Dedifferentiated amniotic fluid mesenchymal stem cell (primary cell): Measurements from ENCODE around the gene MMD.
"Not testable (repeated sequence)": the region's sequence is repeated elsewhere in the genome, so short reads cannot be mapped to it uniquely, and the experiment has no call there.

ENCODE experiments used
- DNase-seq: peaks from one replicate; pipeline ENCODE4 v3.0.0-alpha.2; 2016; ENCODE audit errors: extremely low spot score

Gene MMD

DNA sequence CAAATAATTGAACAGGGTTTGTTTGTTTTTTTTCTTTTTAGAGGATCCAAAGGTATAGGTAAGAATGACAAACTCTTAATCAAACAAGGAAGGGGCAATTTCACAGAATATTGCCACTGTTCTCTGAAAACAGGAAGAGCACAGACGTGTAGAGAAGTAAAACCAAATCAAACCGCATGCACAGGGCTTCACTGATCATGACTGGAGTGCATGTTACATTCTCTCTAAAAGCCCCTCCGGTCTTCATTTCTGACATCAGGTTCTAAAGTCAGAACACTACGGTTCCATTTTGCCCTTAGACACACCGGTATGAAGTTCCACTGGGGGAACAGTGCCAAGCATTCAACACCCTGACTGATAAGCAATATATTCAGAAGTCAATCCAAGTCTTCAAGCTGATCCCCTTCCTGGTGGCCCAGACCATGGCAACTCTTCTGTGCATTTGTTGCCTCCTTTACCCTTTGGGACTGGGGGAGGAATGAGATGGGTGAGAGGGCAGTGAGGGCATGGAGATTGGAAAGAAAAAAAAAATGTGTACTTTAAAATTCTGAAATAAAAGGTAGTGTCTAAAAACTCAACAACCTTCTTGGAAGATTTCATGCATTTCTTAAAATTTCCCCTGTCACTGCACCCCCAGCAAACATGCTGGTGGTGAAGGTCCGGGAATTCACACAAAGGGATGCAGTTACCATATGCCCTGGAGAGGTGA lies 1.4 kb downstream of the MMD start:
- no peak for DNase-seq

DNA sequence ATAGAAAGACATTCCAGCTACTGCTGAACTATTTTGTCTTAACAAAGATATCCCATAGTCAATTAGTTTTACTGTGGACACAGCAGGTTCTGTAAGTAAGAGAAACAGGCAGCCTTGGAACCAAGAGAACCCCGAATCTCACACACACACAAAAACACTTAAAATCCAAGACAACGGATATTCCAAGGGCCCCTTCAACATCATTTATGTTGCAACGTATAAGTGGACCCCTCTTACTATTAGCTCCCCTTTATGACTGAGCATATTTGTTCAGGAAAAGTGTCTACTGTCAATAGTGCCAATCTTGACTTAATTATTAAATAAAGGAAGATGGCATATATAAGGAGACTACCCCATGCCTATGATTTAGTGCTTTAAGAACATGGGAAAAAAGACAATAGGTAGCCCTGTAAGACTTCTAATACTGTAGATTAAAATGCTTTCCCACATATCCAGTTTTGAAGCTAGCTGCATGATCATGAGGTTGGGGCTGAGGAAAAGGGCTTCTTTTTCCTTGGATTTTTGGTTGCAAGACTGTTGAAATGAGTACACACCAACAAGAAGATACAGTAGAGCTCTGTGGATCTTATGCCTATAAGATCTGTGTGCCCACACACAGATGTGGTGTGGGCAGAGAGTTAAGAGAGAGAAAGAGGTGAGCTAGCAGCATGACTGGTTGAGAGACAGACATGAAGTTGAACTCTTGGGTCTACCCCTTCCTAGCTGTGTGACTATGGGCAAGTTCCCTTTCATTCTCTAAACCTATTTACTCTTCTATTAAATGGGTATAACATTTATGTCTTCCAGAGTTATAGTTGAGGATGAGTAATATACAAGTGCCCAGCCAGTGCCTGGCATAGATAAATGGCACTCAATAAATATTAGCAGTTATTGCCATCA lies 3.0 kb downstream of the MMD start:
- DNase-seq = no peak

DNA sequence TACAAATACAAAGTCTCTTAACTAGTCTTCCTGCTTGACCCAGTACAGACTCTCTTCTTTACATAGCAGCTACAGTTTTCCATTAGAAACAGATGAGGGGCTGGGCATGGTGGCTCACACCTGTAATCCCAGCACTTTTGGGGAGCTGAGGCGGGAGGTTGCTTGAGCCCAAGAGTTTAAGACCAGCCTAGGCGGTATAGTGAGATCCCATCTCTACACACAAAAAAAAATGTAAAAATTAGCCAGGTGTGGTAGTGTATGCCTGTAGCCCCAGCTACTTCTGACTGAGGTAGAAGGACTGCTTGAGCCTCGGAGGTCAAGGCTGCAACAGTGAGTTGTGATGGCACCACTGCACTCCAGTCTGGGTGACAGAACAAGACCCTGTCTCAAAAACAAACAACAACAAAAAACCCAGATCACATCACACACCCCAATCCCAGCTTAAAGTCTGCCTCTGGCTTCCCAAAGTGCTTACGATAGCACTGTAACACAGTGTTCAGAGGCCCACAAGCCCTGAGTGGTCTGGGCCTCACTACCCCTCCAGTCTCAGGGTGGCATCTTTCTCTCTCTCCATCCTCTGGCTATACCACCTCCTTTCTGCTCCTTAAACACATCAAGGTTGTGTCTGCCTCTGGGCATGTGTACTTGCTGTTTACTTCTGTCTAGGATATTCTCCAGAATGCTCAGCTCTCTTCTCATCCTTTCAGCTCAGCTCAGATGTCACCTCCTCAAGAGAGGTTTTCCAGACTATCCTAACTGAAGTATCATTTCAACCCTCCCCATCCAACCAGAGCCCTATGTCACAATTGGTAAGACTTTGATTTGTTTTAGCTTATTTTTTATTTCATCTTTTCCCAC lies 4.0 kb downstream of the MMD start:
- DNase-seq = no peak

DNA sequence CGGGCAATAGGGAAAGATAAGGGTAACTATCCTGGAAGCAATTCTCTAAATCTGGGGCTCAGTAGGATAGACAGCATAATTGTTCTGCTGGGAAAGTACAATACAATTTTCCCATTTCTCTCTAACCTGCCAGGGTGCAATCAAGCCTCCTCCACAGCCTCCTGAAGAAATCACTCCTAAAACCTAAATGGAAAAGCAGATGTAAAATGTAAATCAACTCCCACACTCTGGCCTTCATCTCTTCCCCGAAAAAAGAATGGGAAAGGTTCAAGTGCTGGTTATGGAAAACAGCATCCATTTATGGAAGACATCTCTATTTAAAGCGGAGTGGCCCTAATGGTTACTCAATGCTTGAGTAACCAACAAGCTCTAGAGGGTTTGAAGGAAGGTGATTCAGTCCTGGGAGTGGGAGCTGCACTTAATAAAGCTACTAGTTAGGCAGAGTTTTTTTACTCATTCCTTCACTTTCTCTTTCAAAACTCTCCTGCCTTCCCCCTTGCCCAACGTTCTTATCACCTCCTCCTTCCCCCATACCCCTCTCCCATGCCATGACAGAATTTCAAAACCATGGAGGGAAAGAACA lies 5.1 kb downstream of the MMD start:
- DNase-seq = no peak

DNA sequence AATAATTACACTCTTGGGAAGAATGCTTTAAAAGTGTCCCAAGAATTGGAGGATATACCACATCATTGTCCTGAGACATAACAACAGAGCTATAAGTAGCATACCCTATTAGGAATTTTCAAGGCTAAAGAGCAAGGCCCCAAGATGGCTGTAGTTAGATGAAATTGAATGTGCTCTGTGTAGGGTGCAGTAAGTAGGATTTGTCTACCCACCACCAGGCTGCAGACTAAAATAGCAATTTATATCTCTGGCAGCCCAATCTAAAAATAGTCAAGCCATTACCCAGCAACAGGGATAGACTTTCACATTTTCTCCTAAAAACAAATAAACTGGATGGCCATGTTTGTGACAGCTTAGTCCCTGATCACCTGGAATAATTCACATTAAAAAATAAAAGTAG lies 5.6 kb downstream of the MMD start:
- DNase-seq = no peak

DNA sequence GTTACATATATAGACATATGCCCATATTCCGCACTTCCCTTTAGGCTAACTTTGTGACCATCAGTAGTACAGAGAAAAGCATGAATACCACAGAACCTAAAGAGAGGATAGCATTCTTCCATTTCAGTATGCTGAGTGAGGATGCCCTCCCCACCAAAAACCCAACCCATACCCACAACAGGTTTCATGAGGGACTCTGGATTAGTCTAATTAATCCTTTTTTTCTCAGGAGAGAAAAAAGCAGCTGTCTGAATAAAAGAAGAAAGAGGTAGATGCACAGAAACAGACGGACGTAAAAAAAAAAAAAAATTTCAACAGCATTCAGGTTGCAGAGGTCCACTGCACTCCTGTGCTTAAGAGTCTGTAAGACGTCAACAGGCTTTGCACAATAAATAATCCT lies 6.7 kb downstream of the MMD start:
- DNase-seq = no peak

DNA sequence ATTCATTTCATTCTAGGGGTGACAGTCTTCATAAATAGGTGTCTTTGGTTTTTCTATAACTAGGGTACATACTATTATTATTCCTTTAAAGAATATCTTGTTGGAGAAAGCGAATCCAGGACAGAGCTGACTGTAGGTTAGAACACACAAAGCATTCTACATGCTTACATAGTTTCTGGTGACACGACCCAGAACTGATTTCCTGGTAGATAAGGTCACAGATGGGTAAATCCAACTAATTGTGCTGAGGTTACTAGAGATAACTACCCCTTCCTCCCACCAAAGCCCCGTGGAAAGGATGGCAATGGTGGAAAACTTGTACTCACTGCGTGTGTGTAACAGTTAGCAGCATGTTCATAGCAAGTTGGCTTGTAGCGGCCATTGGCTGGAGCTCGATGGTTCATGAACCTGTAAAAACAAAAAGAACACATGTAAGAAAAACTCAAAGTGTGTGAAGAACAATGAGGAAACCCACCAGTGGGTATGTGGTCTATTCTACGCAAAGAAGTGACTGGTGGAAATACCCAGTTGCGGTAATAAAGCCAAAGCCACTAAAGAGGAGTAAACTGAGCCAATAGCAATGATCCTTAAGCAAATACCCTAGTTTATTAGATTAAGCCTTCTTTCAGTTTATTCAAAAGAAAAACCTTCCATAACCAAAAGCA lies 7.7 kb downstream of the MMD start:
- no peak for DNase-seq

DNA sequence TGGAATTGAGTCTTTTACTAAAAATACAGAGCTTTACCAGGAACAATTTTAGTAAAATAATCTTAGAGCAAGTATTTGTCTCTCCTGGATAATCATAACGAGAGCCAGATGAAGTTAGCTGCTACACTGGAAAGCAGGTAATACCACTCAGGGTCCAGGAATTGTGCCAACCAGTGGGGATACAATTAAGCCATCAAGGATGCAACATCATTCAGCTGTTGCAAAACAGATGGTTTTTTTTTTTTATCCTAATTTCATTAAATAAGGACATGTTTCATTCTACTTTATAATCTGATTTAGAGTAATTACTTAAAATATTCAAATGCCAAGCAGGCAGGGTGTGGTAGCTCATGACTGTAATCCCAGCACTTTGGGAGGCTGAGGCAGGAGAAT lies 10.2 kb downstream of the MMD start:
- no peak for DNase-seq

DNA sequence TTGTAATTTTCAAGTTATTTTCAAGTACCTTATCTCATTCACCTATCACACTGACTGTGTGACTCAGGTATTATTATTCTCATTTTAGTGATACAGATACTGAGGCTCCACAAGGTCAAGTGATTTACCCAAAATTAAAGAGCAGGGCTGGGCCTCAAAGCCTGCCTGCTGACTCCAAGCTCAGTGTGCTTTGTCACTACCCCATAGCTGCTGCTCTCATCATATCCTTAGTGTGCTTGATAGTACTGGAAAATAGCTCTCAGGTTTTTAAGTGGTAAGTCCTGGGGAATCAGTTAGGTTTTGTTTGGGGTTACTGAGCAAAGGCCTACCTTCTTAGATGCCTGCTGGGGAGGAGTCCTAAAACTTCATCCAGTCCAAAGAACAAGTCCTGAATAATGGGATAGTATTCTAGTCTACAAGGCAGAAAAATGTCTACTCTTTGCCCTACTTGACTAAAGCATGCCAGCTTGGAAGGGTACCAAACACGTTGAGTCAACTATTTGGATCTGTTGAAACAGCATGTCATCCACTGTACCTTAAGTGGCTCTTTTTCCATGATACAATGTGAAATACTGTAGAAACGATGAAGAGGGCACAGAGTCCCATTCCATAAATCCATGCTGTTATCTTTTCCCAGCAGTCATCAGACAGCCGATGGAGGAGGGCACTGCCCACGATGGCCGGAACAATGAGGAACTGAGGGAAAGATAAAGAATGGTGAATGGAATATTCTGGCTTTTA lies 10.7 kb downstream of the MMD start:
- no peak for DNase-seq

DNA sequence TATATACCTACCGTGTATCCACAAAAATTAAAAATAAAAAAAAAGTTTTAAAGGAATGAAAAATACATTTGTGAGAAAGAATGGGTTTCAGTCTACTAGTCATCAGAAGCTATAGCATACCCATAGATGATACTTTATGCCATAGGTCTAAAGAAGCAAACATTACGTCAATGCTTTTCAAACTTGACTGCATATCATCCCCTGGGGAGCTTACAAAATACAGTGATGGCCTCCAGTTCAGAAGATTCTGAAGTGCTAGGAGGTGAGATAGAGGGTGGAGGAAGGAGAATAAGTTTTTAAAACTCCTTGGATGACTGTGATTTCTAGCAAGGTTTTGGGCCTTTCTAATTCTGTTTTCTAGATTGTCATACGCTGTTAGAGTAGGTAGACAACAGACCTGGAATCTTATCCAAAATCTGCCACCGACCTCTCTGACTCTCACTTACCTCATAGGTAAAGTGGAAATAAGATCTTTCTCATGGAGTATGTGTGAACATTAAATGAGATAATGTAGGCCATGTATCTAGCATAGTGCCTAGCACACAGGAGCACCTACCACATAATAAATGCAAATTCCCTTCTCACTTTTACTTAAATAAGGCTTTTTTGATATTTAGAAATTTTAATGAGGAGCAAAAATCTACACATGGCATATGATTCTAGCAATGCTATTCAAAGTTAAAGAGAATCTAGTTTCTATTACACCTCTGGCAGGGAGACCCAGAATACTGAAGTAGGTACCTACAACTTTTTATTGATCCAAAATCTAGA lies 12.4 kb downstream of the MMD start:
- DNase-seq = no peak

DNA sequence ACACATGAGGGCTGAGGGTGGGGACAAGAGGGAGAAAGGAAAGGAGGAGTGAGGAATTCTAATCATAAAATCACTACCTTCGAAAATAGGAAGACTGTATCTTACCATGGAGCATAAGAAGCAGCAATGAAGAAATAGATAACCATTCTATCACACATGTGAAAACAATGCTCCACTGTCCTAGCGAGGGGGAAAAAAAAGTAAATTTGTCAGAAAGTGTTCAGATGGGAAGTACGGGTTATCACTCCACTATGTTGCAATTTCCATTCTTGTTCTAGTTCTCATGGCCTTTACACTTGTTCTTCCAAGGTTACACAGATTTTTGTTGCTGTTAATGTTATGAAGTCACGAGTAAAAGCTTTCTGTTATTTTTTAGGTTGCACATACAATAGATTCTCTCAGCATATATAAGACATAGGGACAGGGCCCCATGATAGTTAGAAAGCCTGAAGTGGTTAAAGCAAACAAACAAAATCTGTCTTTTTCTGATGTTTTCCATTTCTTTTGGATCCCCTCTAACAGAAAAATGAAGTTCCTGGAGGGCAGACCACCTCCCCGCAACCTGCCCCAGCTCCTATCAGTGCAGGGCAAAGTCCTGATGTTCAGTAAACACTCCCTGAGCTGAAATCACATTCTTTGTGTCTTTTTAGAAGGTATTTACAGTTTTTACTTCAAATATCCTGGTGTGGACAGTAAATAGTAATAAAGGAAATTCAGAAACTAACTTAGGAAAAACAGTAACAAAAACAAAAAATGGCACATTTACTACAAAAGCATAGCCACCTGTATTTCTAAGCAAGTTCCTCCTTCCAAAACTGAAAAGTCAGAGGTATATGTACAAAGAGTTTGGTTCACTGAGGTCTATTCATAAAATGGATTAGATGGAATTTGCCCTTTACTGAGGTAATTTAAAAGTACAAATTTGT lies 13.7 kb downstream of the MMD start:
- no peak for DNase-seq

DNA sequence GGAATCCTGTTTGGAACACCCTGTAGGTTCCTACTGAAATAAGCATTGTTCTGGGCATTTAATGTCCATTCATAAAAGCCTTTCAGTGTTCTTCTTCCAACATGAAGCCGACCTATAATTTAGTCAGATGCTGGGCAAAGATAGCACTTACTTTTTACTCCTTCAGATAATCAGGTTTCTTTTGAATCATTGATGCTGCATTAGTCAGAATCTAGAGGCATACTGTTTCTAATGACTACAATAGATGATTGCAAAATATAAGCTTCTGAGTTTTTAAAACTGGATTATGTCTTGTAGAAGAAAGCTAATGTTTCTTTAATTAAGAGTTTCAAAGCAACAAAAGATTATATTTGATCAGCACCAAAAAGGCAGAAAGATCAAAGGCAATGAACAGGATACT lies 16.0 kb downstream of the MMD start:
- DNase-seq = no peak

DNA sequence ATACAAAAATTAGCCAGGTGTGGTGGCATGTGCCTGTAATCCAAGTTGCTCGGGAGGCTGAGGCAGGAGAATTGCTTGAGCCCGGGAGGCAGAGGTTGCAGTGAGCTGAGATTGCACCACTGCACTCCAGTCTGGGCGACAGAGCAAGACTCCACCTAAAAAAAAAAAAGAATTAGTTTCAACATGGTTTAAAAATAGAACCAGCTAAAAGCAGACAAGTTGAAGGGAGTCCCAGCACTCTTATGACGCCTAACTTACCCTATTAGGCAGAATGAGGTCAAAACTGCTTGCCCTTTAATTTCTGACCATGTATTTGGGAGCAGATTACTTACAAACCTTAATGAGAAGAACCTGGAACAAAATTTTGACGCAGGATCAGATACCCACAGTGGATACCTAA lies 17.4 kb downstream of the MMD start:
- DNase-seq = not testable (repeated sequence)

DNA sequence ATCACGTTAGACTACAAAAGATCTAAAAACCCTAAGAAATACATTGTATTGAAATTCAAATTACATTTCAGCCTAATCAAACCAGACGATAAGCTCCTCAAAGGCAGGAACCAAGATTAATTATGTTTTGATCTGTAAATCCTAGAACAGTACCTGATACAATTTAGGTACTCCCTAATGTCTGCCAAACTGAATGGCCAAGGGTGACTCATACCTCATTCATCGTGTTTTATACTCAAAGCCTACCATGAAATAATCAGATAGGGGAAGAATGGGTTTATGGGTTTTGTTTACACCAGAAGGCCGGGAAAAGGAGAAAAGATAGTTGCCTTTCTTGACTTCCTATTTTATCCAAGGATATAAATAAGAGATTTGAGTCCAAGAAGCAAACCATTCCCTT lies 19.3 kb downstream of the MMD start:
- no peak for DNase-seq

DNA sequence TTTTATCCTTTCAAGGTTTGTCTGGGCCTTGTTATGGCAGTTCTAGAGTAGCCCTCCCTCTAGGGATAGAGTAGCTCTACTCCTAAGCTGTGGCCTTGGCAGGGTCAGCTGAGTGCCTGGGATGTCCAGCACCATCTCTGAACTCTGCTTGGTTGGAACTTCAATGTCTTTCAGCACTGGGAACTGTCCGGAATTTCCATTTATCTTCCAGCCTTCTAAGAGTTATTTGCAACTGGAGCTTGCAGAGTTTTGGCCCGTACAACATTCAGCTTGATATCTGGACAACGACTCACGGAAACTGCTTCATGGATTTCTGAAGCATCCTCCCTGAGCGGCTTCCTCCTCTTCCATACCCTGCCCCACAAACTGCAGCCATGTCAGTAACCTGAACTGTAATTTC lies 22.9 kb downstream of the MMD start:
- DNase-seq = no peak

DNA sequence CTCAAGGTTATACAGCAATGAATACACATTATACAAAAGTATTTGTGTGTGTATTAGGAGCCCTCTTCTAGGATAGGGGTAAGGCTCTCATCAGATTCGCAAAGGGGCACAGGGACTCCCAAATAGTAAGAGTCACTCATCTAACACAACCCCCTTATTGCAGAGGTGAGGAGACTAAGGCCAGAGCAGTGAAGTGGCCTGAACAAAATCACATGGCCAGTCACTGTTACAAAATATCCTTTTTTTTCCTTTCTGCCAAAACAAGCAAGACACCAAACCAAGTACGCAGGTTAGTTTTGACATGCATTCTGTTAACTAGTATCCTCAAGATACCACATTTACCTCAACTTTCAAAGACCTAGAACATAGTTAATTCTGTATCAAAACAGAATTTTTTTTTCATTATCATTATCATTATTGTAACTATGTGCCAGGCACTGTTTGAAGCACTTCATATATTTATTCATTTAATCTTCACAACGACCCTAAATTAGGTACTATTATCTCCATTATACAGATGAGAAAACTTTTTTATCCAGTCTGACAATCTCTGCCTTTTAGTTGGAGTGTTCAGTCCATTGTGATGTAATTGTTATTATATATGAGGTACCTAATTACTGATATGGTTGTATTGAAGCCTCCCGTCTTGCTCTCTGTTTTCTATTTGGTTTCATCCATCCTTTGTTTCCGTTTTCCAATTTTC lies 25.7 kb downstream of the MMD start:
- no peak for DNase-seq

DNA sequence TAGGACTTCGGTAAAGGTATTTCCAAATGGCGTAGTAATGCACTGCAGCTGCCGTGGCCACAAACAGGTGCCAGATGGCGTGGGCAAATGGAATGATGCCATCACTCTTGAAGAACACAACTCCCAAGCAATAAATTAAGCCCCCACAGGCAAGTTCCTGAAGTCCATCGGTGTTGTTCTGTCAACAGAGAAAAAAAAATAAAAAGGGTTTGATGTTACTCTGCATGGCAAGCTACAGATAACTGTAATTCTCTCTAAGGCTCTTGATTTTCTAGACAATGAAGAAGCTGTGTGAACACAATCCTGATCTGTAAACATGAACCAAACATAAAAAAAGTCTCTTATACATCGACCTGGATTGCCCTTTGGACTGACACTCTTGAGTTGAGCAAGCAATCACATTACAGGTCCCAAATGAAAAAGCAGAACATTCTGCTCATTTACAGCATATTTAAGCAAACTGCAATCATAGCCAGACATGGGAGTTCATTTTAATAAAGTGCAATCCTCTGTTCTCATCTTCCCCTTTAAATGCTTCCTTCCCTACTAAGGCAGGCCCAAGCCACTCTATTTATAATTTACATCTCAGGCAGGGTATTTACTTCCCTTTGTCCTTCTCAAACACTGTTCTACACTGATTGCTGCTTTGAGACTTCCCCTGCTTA lies 27.1 kb downstream of the MMD start:
- DNase-seq = no peak
